Neuronal stem cell (in vitro differentiated cells): Measurements from ENCODE around the gene TGM5.

ENCODE experiments used
- DNase-seq: peaks from one replicate; pipeline ENCODE4 v3.0.0-alpha.2; 2013; ENCODE audit warnings: low spot score
- H2AFZ ChIP-seq: one replicate; pipeline ENCODE4 v1.6.1; 2013; ENCODE audit warnings: mild to moderate bottlenecking, low read length, inconsistent platforms
- H2AK5ac ChIP-seq: 2 replicates; pipeline ENCODE4 v1.6.1; 2013; ENCODE audit warnings: low read depth, mild to moderate bottlenecking, inconsistent platforms, low read length, moderate library complexity, mixed read lengths
- H2BK120ac ChIP-seq: 2 replicates; pipeline ENCODE4 v1.6.1; 2013; ENCODE audit warnings: low read depth, mild to moderate bottlenecking, inconsistent platforms, low read length, moderate library complexity, mixed read lengths
- H2BK12ac ChIP-seq: one replicate; pipeline ENCODE4 v1.6.1; 2013; ENCODE audit warnings: low read length, inconsistent platforms
- H2BK15ac ChIP-seq: 2 replicates; pipeline ENCODE4 v1.6.1; 2013; ENCODE audit warnings: mild to moderate bottlenecking, low read length, inconsistent platforms, mixed read lengths
- H2BK5ac ChIP-seq: one replicate; pipeline ENCODE4 v1.6.1; 2013; ENCODE audit warnings: inconsistent platforms, mild to moderate bottlenecking, low read length, moderate library complexity
- H3K14ac ChIP-seq: one replicate; pipeline ENCODE4 v1.6.1; 2013; ENCODE audit warnings: low read length, inconsistent platforms
- H3K18ac ChIP-seq: 2 replicates; pipeline ENCODE4 v1.6.1; 2013; ENCODE audit warnings: low read length, inconsistent platforms
- H3K23ac ChIP-seq: 2 replicates; pipeline ENCODE4 v1.6.1; 2013; ENCODE audit warnings: low read depth, mild to moderate bottlenecking, mixed read lengths, low read length, inconsistent platforms; ENCODE audit not compliant: poor library complexity
- H3K27ac ChIP-seq: replicated peaks from 3 replicates; pipeline ENCODE4 v1.5.1; 2013; ENCODE audit warnings: low read length, inconsistent platforms
- H3K27me3 ChIP-seq, 3 experiments: 2 replicates each; pipeline ENCODE4 v1.6.1; 2013; ENCODE audit warnings: low read length in 3 of 3, mild to moderate bottlenecking in 2 of 3, inconsistent platforms in 1 of 3, low read depth in 1 of 3, mixed read lengths in 1 of 3, moderate library complexity in 1 of 3; ENCODE audit not compliant: control insufficient read depth in 3 of 3, insufficient read depth in 3 of 3
- H3K36me3 ChIP-seq, 2 donors: replicated peaks in 1 of 2; 2 replicates each; pipeline ENCODE4 v1.6.1; 2013; ENCODE audit warnings: low read length in 2 of 2; ENCODE audit not compliant: control insufficient read depth in 2 of 2, insufficient read depth in 2 of 2
- H3K4ac ChIP-seq: 2 replicates; pipeline ENCODE4 v1.6.1; 2013; ENCODE audit warnings: inconsistent platforms, mild to moderate bottlenecking, low read length, moderate library complexity
- H3K4me1 ChIP-seq, 2 donors: 1 replicate in 1 of 2; 2 replicates in 1 of 2; pipeline ENCODE4 v1.6.1; 2013; ENCODE audit warnings: low read length in 2 of 2, low read depth in 1 of 2; ENCODE audit not compliant: control insufficient read depth in 2 of 2, insufficient read depth in 1 of 2
- H3K4me2 ChIP-seq: one replicate; pipeline ENCODE4 v1.6.1; 2013; ENCODE audit warnings: mild to moderate bottlenecking, low read length, inconsistent platforms; ENCODE audit not compliant: insufficient read depth, poor library complexity, severe bottlenecking
- H3K4me3 ChIP-seq, 2 donors: 2 replicates each; pipeline ENCODE4 v1.5.1; 2013; ENCODE audit warnings: low read length in 2 of 2, mild to moderate bottlenecking in 2 of 2, inconsistent platforms in 1 of 2, moderate library complexity in 1 of 2
- H3K79me1 ChIP-seq: one replicate; pipeline ENCODE4 v1.6.1; 2013; ENCODE audit warnings: low read depth, mild to moderate bottlenecking, inconsistent platforms, low read length, moderate library complexity
- H3K9ac ChIP-seq: one replicate; pipeline ENCODE4 v1.6.1; 2013; ENCODE audit warnings: mild to moderate bottlenecking, low read depth, low read length, inconsistent platforms; ENCODE audit not compliant: poor library complexity
- H3K9me3 ChIP-seq, 2 donors: replicated peaks in 1 of 2; 2 replicates each; pipeline versions ENCODE3 to v1.6.1; 2013; ENCODE audit warnings: low read length in 2 of 2, mild to moderate bottlenecking in 2 of 2, inconsistent platforms in 1 of 2, low read depth in 1 of 2, mixed read lengths in 1 of 2, moderate library complexity in 1 of 2; ENCODE audit not compliant: control insufficient read depth in 2 of 2, insufficient read depth in 1 of 2
- H4K8ac ChIP-seq: one replicate; pipeline ENCODE4 v1.6.1; 2013; ENCODE audit warnings: low read depth, mild to moderate bottlenecking, inconsistent platforms, low read length, moderate library complexity
- H4K91ac ChIP-seq: one replicate; pipeline ENCODE4 v1.6.1; 2013; ENCODE audit warnings: low read length, low read depth, mild to moderate bottlenecking, inconsistent platforms; ENCODE audit not compliant: poor library complexity
- WGBS, 2 donors: extraction: QIAGEN DNeasy Blood & Tissue Kit; methylation state at CpG; one replicate each; pipeline ENCODE4 v1.1.7; 2013; ENCODE audit warnings: missing lambda C conversion rate in 2 of 2, mixed read lengths in 1 of 2; ENCODE audit not compliant: insufficient read length in 2 of 2, insufficient replicate concordance in 1 of 2; ENCODE audit errors: extremely low coverage in 2 of 2; 5-methylcytosine and 5-hydroxymethylcytosine counted together

Gene TGM5

DNA sequence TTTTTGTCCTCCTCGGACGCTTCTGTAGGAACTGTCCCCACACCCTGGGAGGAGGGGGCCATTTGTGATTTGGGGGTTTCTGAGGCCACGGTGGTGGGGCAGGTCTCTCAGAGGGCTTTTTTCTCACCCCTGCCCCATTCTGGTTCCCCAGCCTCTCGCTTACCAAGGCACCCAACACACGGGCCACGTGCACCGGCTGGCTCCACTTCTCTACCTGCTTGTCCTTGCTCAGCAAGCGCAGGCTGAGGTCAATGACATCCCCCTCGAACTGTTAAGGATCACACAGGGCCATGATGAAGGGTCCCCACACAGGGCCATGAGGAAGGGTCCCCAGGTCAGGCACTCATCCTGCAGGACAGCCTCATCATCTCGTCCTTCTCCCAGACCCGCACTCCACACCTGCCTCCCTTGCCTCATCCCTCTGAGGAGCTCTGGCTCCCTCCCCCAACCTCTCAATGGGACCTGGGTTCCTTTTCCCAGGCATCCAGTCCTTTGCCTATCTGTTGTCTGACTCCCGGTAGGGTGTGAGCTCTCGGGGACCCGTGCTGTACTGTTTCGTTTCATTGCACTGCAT, 56.5 kb downstream of the TGM5 start:
- peak overlapping the region; percentile 66 for H4K8ac ChIP-seq
- no peak overlapping the region for H2AFZ ChIP-seq
- H3K4me1 ChIP-seq: no peaks in the 10 kb centered on the region
- peaks cover 0 to 57% (median 0%) of the 10 kb centered on the region in 3 experiments for H3K27me3 ChIP-seq
- H3K18ac ChIP-seq: peak overlapping the region; percentile 53
- no peak overlapping the region for H3K4me2 ChIP-seq
- no peak overlapping the region for H3K27ac ChIP-seq
- peak overlapping the region; percentile 47 for H2AK5ac ChIP-seq
- no peak overlapping the region for H2BK12ac ChIP-seq
- WGBS, 2 donors: no CpG with 5 or more reads among the region's 15 CpGs
- H3K23ac ChIP-seq: peak overlapping the region; percentile 20
- H3K4me3 ChIP-seq: no peak overlapping the region
- H3K36me3 ChIP-seq: no peaks in the 10 kb centered on the region
- H2BK120ac ChIP-seq: no peak overlapping the region
- no peaks in the 10 kb centered on the region for H3K9me3 ChIP-seq
- H3K14ac ChIP-seq: peak overlapping the region; percentile 48
- no peak for DNase-seq
- no peaks in the 10 kb centered on the region for H3K79me1 ChIP-seq
- no peak overlapping the region for H4K91ac ChIP-seq
- peak overlapping the region; percentile 69 for H2BK15ac ChIP-seq
- peak overlapping the region; percentile 51 for H3K9ac ChIP-seq
- no peak overlapping the region for H2BK5ac ChIP-seq
- no peak overlapping the region for H3K4ac ChIP-seq

DNA sequence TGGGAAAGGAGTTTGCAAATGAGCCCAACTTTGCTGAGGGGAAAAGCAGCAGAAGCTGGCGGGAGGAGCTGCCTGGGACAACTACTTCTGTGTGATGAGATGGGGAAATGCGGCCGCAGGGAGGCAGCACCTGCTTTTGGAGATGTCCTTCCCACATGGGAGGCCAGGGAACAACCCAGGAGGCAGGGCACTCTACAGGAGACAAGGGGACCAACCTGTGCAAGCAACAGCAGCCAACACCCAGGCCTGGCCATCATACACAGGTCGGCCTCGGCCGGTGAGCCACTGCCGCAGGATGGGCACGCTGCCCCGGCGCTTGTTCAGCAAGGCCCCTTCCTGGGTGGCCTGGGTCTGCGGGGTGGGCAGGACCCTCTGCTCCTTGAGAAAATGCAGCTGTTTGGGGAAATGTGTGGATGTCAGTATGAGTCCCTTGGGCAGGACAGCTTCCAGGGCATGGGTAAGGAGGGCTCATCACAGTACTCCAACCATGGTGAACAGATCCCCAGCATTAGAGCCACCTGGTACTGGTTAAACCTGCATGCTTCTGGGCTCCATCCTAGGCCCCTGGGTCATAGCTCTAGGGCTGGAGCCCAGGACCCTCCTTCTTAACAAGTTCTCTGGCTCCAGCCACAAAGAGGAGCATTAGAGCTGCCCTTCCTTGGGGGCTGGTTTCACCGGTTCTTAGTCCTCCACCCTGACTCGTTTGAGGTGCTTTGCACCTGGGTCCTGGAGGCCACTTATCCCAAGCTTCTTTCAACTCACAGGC, 57.5 kb downstream of the TGM5 start:
- Histone ChIP-seq H3K27ac (no peak overlapping the region), H2BK120ac (no peak overlapping the region), H3K4ac (no peak overlapping the region), H3K36me3 (no peaks in the 10 kb centered on the region), H3K18ac (no peak overlapping the region), H2BK12ac (peak overlapping the region; percentile 44), H4K91ac (no peak overlapping the region), H2BK15ac (no peak overlapping the region), H3K79me1 (no peaks in the 10 kb centered on the region), H3K9me3 (no peaks in the 10 kb centered on the region), H2AFZ (no peak overlapping the region), H3K4me1 (no peaks in the 10 kb centered on the region), H2BK5ac (no peak overlapping the region), H4K8ac (no peak overlapping the region), H3K9ac (no peak overlapping the region), H3K27me3 (peaks cover 0 to 57% (median 0%) of the 10 kb centered on the region in 3 experiments), H3K14ac (no peak overlapping the region), H3K4me3 (no peak overlapping the region), H2AK5ac (no peak overlapping the region), H3K4me2 (no peak overlapping the region), H3K23ac (peak overlapping the region; percentile 14)
- no peak for DNase-seq
- WGBS, 2 donors: no CpG with 5 or more reads among the region's 13 CpGs

DNA sequence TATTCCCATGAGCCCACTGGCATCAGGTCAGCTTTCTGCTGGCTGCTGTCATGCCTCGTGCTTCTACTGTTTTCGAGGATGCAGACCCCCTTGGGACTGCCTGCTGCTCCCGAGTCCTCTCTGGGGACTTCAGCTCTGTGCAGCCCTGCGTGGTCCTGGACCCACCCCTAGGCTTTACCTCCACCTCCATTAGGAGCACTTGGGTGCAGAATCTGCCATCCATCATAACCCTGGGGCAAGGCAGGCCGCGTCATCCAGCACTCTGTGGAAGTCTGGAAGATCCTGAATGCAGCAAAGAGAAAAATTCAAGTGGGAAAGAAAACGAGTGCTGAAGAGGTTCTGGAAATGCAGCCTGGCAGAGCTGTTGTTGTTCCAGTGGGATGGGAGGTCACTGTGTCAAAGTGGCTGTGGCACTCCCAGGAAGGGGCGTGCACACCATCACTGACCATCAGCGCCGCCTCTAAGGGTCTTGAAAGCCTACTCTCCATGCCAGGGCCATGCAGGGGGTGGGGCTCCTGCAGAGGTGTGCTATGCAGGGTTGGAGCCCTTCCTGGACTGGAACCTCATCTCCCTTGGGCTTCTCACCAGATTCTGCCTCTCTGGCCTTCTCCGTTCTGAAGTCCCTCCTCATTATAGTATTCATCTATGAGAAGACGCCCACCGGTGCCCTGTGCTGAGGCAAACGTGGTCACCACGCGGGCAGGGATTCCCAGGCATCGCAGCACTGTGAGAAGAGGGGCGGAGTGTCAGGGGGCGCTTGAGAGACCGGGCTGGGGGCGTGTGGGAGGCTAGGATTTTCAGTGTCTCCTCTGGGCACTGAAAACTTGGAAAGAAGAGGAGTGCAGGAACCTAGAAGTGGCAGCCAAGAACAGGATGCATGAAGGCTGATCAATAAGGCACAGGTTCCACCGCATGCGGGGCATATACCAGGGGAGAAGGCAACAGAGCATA, 58.4 kb downstream of the TGM5 start:
- Histone ChIP-seq H3K27me3 (peaks cover 0 to 52% (median 0%) of the 10 kb centered on the region in 3 experiments), H2AK5ac (no peak overlapping the region)

More for the DNA sequence above, 58.4 kb downstream of the TGM5 start:
- Histone ChIP-seq H2BK12ac (no peak overlapping the region), H3K27ac (no peak overlapping the region), H3K14ac (no peak overlapping the region), H2AFZ (peak overlapping the region; percentile 17), H2BK5ac (no peak overlapping the region), H3K23ac (no peak overlapping the region), H3K36me3 (no peaks in the 10 kb centered on the region), H3K4me2 (no peak overlapping the region), H4K8ac (no peak overlapping the region), H3K4ac (no peak overlapping the region), H3K4me3 (no peak overlapping the region), H3K18ac (no peak overlapping the region), H3K9me3 (no peaks in the 10 kb centered on the region), H4K91ac (no peak overlapping the region), H2BK15ac (no peak overlapping the region), H3K79me1 (no peaks in the 10 kb centered on the region), H3K4me1 (peaks cover 0 to 3% of the 10 kb centered on the region in 2 donors), H3K9ac (peak overlapping the region; percentile 79), H2BK120ac (no peak overlapping the region)
- WGBS, 2 donors: no CpG with 5 or more reads among the region's 23 CpGs
- DNase-seq: no peak
